Dermis blood vessel endothelial cell (primary cell): ENCODE results near the gene ZFYVE28. TPM values are rescaled to one million over a fixed set of nuclear protein-coding genes. Genes with fewer than 3 reads are reported as not detected.
"Not testable (repeated sequence)": the region's sequence is repeated elsewhere in the genome, so short reads cannot be mapped to it uniquely, and the experiment has no call there.

Experiments
- DNase-seq: peaks from one replicate; pipeline ENCODE4 v3.0.0; 2010
- total RNA-seq: library from RNA; depleted of rRNA; stranded (reverse); fragments of >200 nt; gene quantifications from 2 replicates; pipeline ENCODE4 v1.2.3, GENCODE V29; 2014

ZFYVE28 gene
- total RNA-seq, 1 donor from 2014 or later, result 7.5 TPM

DNA sequence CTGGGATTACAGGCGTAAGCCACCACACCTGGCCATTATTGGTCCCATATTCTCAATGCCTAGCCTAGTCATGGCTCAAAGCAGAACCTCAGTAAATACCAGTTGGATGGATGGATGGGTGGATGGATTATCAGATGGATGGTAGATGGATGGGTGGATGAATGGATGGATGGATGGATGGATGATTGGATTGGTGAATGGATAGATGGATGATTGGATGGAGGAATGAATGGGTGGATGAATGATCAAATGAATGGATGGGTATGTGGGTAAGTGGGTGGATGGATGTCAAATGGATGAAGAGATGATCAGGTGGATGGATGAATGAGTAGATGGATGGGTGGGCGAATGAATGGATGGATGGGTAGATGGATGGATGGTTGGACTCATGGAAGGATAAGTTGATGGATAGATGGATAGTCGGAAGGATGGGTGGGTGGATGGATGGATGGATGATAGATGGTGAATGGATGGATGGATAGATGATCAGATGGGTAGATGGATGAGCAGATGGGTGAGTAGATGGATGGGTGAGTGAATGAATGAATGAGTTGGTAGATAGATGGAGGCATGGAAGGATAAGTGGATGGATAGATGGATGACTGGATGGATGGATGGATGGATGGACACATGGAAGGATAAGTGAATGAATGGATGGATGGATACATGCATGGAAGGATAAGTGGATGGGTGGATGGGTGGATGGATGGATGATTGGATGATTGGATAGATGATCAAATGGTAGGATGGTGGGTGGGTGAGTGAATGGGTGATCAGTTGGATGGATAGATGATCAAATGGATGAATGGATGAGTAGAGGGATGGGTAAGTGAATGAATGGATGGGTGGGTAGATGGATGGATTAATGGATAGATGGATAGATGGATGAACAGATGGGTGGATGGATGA is 28.5 kb upstream of the ZFYVE28 start:
- DNase-seq, result no peak

DNA sequence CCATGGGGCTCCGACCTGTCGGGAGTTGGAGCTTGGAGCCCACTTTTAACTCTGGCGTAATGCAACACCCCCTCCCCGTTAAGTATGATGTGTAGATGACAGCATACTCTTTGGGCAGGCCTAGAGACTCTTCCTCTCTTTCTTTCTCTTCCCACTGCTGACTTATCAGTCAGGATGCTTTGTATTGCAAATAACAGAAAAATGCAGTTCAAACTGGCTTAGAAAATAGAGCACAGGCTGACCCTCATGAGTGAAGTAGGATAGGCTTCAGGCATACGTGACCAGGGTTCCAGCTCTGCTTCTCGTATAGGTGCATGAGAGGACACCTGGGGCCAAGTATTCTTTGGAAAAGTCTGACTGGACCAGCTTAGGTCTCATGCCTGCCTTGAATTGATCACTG is 27.1 kb upstream of the ZFYVE28 start:
- DNase-seq, result no peak

DNA sequence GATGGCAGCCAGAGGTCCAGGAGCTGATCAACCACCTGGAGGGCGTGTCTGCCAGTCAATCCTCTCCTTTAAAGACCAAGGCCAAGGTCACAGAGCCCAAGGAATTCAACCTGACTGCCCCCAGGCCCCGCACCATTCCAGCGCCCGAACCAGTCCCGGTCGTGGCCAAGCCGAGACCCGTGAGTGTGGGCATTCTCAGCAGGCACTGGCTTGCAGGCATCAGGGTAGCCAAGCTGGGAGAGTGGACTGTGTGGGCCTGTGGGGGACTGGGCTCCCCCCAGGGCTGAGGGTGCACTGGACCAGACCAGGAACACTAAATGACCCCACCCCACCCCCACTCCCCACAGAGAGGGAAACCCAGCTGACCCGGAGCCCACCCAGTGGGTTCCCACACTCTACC is 26.7 kb upstream of the ZFYVE28 start:
- DNase-seq, result no peak

DNA sequence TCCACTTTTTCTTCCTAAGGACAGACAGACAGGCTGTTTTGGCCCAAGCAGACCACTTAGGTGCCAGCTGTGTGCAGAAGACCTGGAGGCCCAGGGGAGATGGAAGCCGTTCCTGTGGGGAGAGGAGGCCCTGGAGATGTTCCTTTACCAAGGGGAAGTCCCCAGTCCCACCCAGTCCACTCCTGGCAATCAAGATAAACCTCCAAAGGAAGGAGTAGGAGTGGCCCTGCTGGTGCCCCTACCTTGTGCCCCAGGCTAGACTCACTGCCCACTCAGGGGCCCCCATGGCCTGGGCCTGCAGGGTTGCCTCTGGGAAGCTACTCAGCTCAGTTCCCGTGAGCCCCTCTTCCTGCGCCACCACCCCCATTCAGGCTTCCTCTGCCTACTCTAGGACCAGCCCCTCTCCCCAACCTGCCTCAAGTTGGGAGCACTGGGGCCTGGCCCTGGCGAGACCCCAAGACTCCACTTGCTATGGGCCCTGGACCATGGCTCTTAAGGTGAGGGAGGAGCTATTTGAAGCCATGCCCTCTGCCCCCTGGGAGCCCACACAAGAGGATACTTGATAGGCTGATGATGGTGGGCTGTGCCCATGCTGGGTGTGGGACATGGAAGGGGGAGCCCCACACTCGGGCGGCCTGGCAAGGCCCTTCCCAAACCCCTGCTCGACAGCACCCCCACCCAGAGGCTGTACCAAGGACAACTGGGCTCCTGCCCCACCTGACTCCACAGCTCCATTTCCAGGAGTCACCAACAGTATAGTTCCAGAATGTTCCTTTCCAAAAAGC is 25.7 kb upstream of the ZFYVE28 start:
- DNase-seq, result no peak

DNA sequence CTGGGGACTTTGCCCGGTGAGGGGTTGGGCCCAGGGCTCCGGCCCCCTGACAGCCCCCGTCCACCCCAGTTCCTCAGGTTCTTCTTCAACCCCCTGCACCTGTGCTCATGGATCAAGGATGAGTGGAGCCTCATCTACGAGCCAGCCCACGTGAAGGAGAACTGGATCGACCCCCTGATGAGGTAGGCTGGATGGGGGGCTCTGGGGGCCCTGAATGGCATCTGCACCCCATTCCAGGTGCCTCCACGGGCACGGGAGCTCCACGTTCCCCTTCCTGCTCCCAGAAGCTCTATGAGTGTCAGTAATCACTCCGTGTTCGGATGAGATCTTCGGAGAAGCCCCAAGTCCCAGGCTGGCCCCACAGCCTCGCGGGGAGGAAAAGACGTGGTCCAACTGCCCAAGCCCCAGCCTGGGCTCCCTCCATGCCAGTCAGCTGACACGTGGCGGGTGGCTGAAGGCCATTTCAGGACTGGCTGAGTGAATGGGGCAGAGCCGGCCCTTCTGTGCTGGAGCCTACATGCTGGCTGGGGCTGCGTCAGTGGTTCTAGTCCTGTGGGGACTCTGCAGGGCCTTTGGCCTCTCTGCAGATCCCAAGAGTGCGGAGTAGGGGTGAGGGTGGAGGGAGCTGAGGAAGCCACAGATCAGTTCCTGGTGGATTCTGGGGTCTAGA is 24.8 kb upstream of the ZFYVE28 start:
- no peak for DNase-seq

DNA sequence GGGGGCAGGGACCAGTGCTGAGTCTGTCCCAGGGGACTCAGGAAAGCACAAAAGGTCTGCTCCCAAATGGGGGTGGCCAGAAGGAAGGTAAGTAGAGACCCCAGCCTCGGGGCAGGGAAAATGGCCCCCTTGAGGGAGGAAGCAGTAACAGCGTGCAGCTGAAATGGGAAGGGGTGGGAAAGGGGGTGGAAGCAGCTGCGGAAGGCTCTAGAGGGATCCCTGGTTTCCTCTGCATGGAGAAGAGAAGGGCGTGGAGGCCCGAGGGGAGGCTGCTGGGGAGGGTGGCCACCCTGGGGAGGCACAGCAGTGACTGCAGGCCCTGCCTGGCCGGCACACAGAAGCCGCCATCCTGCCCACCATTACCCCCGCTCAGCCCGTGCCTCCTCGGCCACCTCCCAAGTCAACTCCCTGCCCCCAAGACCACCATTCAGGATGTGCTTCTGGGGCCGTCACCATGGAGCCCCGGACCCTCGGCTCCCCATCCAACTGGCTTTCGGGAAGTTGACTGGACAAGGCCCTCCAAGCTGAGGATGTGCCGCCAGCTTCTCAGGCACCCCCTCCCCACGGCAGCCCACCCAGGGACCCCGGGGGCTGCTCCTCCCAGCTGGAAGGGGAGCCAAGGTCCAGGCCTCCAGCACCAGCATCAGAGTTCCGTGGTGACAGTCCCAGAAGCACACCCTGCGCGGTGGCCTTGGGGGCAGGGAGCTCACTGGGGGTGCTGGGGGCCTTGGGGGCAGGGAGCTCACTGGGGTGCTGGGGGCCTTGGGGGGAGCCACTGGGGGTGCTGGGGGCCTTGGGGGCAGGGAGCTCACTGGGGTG is 23.9 kb upstream of the ZFYVE28 start:
- no peak for DNase-seq

DNA sequence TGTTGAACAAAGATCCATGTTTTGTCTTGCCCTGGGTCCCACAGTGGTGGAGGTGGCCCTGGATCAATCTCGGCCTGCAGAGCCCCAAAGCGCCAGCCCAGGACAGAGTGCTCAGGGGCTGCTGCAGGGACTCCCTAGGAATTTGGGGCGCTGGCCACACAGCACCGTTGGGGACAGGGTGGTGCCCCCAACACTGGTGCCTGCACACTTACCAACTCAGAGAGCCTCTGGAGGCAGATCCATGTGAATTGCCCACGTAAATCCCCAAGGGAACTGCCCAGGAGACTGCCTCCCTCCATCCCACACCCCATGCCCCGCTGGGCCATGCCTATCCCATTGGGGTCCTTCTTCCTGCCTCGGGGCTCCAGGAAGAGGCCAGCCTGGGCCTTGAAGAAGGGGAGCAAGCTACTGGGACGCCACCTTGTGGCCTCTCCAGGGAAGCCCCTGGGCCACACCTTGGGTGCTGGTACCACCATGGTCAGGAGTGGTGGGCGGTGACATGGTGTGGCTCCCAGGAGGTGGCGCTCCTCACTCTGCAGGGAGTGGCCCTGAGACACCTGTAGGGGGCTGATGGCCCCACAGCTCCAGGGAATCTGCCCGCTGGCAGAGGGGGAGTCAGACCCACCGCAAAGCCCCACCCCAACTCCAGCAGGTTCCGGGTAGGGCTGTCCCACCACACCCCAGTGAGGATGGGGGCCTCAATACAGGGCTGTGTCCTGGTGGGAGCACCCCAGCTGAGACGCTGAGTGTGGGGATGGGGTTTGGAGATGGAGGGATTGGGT is 23.1 kb upstream of the ZFYVE28 start:
- DNase-seq, result peak; percentile 85

DNA sequence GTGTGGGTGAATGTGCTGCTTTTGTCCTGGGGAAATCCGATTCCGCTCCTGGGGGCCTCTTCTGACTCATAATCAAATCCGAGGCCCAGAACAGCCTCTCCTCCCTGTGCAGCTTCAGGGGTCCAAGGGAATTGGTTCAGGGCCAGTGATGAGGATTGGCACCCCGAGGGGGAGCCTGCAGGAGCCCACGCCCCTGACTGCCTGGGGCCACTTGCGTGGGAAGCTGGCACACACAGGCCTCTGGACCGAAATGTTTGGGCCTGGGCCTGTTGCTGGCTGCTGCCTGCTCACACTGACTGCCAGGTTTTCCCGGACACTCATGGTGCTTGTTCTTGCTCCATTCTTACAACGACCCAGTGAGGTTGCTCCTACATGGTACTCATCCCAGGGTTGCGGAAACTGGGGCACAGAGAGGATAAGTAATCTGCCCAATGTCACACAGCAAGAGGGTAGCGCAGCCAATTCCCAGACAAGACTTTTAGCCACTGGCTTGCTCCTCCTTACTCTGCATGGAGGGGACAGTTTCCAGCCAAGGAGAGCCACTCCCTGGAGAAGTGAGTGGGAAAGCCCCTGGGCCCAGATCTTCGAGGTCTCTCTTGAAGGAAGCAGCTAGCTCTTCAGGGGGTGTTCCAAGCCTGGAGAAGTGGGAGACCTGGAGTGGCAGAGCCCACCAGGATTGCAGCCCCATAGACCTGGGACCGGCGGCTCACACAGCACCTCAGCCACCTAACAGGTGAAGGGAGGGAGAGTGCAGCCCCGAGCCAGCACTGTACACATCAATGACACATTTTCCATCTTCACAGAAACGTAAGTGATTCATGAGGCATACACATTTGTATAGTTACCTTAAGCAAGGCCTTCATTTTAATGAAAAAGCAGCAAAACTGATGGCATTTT is 20.6 kb upstream of the ZFYVE28 start:
- DNase-seq, result no peak

DNA sequence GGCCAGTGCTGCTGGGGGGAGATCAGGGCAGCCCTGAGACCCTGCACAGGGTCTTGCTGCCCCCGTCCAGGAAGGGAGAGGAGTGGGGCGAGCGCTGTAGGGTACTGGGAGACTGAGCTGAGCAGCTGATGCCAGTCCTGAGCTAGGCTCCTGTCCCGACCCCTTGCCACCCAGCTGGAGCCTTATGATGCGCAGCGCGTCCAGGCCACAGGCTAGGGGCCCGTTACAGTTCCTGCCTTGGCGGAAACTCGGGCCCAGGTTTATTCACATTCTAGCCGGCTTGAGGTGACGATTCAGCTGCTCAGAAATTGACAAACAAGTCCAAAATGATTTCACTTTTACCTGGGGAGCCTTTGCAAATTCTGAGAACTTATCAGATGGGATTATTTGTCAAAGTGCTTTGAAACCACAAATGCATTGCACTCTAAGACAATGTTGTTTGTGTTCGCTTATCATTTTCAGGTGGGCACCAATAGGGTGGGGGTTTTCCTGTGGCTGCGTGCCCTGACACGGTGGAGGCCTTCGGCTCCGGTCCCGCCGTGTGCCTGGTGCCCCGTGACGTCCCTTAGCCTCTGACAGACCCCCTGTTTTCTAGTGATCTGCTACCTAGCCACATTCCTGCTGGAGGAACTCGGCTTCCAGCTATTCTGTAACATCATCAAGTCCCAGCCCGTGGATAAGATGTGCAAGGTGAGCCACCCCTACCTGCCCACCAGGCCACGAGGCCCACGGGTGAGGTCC is 19.2 kb upstream of the ZFYVE28 start:
- DNase-seq, result no peak

DNA sequence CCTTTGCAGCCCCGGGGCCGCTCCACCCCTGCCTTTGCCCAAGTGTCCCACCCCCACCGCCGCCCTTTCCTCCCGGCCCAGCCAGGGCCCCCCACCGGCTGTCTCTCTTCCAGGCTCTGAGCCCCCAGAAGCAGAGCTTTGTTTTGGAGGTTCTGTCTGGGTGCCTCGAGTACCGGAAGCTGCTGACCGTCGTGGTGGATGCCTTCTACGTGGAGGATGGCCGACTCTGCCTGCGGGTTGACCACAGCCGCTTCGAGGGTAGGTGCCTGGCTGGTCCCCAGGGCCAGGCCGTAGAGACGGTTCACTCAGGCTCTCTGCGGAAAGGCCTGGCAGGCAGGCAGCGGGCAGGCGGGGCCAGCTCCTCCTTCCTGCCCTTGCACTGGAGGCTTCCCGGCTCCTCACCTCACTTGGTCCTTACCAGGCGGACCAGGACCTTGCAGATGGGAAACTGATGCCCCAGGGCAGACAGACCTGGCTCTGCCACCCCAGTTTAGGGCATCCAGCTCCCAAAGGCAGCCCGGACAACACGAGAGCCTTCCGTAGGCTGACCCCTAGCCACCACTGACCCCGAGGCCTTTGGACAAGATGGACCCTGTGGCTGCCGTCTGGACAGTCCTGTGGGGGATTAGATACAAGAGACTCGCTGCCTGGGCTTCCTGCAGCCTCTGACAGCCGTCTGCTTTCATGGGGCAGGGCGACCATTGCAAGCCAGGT is 18.5 kb upstream of the ZFYVE28 start:
- DNase-seq, result no peak

DNA sequence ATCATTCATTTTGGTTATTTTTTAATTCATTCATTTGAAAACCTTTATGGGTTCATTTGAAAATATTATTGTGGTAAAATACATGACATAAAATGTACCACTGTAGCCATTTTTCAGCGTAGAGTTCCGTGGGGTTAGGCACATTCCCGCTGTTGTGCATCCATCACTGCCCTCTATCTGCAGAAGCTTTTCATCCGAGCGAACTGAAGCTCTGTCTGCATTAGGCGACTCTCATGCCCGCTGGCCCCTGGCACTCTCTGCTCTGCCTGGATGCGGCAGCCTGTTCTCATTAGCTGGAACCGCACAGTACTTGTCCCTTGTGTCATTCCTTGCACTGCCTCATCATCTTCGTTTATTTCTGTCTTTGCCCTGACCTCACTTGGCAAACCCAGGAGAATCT is 17.9 kb upstream of the ZFYVE28 start:
- peak; percentile 34 for DNase-seq

DNA sequence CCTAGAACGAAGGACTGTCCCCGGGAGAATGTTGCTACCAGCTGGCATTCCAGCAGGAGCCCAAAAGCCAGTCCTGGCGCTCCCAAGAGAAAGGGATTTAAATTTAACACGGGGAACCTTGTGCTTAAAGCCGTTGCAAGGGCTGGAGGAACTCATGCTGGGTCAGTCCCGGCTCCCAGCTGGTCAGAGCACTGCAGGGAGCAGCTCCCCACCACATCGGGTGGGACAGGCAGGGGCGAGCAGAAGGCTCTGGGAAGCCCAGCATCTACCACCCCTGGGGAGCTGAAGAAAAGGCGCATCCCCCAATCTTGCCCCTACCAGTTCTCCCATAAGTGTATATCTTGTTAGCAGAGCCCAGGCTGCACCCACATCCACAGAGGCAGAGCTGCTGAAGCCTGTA is 16.0 kb upstream of the ZFYVE28 start:
- no peak for DNase-seq

DNA sequence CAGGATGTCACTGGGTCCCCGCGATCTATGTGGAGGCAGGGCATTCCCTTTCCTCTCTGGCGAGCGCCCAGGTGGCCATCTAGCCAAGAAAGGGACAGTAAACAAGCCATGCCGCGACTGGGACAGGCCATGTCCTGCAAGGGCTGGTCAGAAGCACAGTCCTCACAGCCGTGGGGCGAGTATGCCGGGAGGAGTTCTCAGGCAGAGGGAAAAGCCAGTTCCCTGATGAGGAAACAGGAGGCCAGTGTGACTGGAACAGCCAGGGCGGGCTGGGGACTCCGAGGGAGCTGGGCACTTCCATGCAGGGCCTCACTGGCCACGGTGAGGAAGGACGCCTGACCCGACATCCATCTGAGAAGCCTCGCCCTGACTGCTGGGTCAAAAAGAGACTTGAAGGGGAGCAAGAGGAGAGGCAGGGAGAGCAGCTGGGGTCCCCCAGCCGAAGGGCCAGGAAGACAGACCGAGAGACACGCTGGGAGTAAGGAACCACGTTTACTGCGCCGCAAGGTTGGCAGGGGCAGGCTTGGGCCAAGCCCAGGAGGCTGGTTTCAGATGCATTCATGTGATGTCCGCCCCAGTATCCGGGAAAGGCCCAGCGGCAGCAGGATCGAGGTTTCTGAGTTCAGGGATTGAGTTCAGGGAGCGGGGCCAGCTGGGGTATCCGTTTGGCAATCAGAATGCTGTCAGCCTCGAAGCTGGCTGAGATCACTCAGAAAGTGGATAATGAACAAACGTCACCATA is 15.3 kb upstream of the ZFYVE28 start:
- DNase-seq, result no peak

DNA sequence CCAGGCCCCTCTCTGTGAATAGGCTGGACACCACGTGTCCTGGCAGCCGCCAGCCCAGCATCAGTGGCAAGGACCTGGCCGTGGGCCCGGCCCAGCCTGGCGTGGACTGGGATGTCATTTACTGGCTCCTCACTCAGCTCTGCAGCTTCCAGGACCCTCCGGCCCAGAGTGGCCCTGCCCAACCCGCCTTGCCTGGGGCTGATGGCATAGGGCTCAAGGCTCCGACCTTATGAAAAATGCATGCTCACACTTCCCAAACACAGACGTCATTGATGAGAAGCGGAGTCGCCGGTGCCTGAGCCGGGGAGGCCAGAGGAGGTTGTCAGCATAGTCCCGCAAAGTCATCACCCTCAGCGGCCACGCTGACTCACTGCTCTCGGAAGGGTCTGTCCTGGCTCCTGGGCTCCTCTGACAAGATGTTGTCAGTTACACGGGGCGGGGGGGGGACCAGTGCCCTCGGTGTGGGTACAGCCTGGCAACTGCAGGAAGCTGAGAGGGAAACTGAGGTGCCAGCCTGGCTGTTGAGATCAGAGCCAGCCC is 14.6 kb upstream of the ZFYVE28 start:
- DNase-seq, result no peak

DNA sequence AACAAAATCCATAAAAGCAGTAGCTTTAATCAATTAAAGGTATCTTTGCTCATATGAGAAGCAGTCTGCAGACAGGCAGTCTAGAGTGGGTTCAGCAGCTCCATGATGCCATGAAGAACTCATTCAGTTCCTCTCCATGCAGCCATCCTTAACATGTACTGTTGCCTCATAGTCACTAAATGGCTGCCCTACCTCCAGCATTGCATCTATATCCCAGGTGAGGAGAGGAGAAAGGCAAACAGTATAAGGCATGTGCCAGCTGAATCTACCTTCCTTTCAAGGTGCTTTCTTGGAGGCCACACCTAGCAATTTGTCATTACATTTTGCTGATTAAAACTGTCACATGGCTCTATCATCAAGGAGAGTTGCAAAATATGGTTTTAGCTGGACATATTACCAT is 13.6 kb upstream of the ZFYVE28 start:
- DNase-seq, result no peak

DNA sequence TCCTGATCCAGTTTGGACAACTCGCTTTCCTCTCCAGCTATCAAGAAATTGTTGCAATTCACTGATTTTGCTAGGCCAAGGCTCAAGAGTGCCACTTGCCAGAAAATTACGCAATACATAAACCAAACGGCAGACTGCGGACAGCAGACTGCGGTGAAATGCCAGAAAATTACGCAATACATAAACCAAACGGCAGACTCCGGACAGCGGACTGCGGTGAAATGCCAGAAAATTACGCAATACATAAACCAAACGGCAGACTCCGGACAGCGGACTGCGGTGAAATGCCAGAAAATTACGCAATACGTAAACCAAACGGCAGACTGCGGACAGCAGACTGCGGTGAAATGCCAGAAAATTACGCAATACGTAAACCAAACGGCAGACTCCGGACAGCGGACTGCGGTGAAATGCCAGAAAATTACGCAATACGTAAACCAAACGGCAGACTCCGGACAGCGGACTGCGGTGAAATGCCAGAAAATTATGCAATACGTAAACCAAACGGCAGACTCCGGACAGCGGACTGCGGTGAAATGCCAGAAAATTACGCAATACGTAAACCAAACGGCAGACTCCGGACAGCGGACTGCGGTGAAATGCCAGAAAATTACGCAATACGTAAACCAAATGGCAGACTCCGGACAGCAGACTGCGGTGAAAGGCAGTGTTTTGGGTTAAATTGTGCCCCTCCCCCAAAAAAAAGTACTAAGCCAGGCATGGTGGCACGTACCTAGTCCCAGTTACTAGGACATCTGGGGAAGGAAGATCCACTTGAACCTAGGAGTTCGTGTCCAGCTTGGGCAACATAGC is 11.7 kb upstream of the ZFYVE28 start:
- DNase-seq, result not testable (repeated sequence)
